ENCODE measurements around the gene FANCI.

Gene FANCI

GRCh38 chr15:89307046-89307587 is 63.3 kb downstream of the FANCI start:
- DNase-seq (ENCODE audit: low spot score), result peak; percentile 69

GRCh38 chr15:89307791-89308190 is 64.0 kb downstream of the FANCI start:
- DNase-seq (ENCODE audit: low spot score), result peak; percentile 83

- DNase-seq (ENCODE audit: low spot score), result peak; percentile 64
Observed at GRCh38 chr15:89308236-89308635, 64.5 kb downstream of the FANCI start.

- no peak for DNase-seq (ENCODE audit: low spot score)
Observed at GRCh38 chr15:89309993-89310392, 66.2 kb downstream of the FANCI start.

- DNase-seq (ENCODE audit: low spot score), result no peak
Observed at GRCh38 chr15:89315375-89315929, 71.7 kb downstream of the FANCI start.

GRCh38 chr15:89316504-89316903 is 72.7 kb downstream of the FANCI start:
- no peak for DNase-seq (ENCODE audit: low spot score)

- no peak for DNase-seq (ENCODE audit: low spot score)
Observed at GRCh38 chr15:89317186-89317720, 73.5 kb downstream of the FANCI start.

GRCh38 chr15:89319678-89320077 is 75.9 kb downstream of the FANCI start:
- no peak for DNase-seq (ENCODE audit: low spot score)

- DNase-seq (ENCODE audit: low spot score), result no peak
Observed at GRCh38 chr15:89320200-89320599, 76.4 kb downstream of the FANCI start.

GRCh38 chr15:89321521-89322410 is 78.0 kb downstream of the FANCI start:
- DNase-seq (ENCODE audit: low spot score), result no peak

GRCh38 chr15:89322822-89323221 is 79.0 kb downstream of the FANCI start:
- DNase-seq (ENCODE audit: low spot score), result no peak

- DNase-seq (ENCODE audit: low spot score), result no peak
Observed at GRCh38 chr15:89323825-89324224, 80.0 kb downstream of the FANCI start.

- no peak for DNase-seq (ENCODE audit: low spot score)
Observed at GRCh38 chr15:89325039-89325803, 81.4 kb downstream of the FANCI start.

- peak; percentile 37 for DNase-seq (ENCODE audit: low spot score)
Observed at GRCh38 chr15:89326316-89326715, 82.5 kb downstream of the FANCI start.

- no peak for DNase-seq (ENCODE audit: low spot score)
Observed at GRCh38 chr15:89327113-89327512, 83.3 kb downstream of the FANCI start.

GRCh38 chr15:89328398-89329254 is 84.8 kb downstream of the FANCI start:
- DNase-seq (ENCODE audit: low spot score), result no peak

- no peak for DNase-seq (ENCODE audit: low spot score)
Observed at GRCh38 chr15:89329329-89330084, 85.7 kb downstream of the FANCI start.

- DNase-seq (ENCODE audit: low spot score), result no peak
Observed at GRCh38 chr15:89330119-89330518, 86.3 kb downstream of the FANCI start.

- no peak for DNase-seq (ENCODE audit: low spot score)
Observed at GRCh38 chr15:89330881-89331595, 87.3 kb downstream of the FANCI start.

GRCh38 chr15:89332446-89332845 is 88.7 kb downstream of the FANCI start:
- peak; percentile 24 for DNase-seq (ENCODE audit: low spot score)

Data from kidney tubule cell (primary cell).